Neural crest cell (in vitro differentiated cells): ENCODE data around the gene SLC6A11. TPM values are rescaled to one million over a fixed set of nuclear protein-coding genes. Genes with fewer than 3 reads are reported as not detected.

ENCODE experiments used
- DNase-seq: peaks from one replicate; pipeline ENCODE4 v3.0.0; 2021; ENCODE audit warnings: low read depth, mixed read lengths, low spot score
- H3K27ac Mint-ChIP-seq: one replicate; pipeline ENCODE4 v1.8.0; 2021; ENCODE audit warnings: mild to moderate bottlenecking, mixed read lengths; ENCODE audit not compliant: unreplicated experiment
- H3K27me3 Mint-ChIP-seq: 2 replicates; pipeline ENCODE4 v1.8.0; 2021; ENCODE audit warnings: low read depth, mild to moderate bottlenecking, mixed read lengths
- H3K36me3 Mint-ChIP-seq: 2 replicates; pipeline ENCODE4 v1.8.0; 2021; ENCODE audit warnings: low read depth, mild to moderate bottlenecking, mixed read lengths
- H3K4me1 Mint-ChIP-seq: 2 replicates; pipeline ENCODE4 v1.8.0; 2021; ENCODE audit warnings: mixed read lengths
- H3K4me3 Mint-ChIP-seq: one replicate; pipeline ENCODE4 v1.8.0; 2021; ENCODE audit warnings: mild to moderate bottlenecking, mixed read lengths
- H3K9me3 Mint-ChIP-seq: 2 replicates; pipeline ENCODE4 v1.8.0; 2021; ENCODE audit warnings: mixed read lengths
- total RNA-seq: library from RNA; stranded (reverse); gene quantifications from 2 replicates; pipeline ENCODE4 v1.2.1, GENCODE V29; 2021
- TF ChIP-seq, protein P1 (sequence below): fragments of 200-600 bp; sonication (generic); conservative IDR thresholded peaks from 2 replicates; pipeline ENCODE4 v1.5.0; 2021; ENCODE audit warnings: antibody characterized with exemption, mild to moderate bottlenecking

SLC6A11 gene
- total RNA-seq, 1 donor from 2014 or later: 2.1 TPM

DNA sequence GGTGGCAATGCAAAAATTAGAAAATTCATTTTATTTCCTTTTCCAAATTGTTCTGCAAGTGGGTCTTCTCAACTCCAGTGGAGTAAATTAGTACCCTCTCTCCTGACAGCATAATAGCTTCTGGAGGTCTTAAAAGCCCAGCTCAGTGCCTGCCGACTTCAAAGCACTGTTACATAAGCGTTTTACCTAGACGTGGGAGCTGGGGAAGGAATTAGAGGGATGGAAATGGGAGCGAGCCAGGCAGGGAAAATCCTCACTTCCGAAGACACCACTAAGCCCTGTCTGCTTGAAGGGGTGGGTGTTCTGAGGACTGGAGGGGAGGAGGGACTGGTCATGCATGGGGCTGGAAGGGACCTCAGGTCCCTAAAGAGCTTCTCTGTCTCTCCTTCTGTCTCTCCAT is 99.3 kb downstream of the SLC6A11 start:
- Mint-ChIP-seq H3K27me3 (peaks cover 21% of the 10 kb centered on the region), H3K4me3 (no peak overlapping the region), H3K36me3 (no peaks in the 10 kb centered on the region), H3K27ac (no peak overlapping the region), H3K4me1 (no peaks in the 10 kb centered on the region), H3K9me3 (no peaks in the 10 kb centered on the region)
- TF ChIP-seq, protein P1, sequence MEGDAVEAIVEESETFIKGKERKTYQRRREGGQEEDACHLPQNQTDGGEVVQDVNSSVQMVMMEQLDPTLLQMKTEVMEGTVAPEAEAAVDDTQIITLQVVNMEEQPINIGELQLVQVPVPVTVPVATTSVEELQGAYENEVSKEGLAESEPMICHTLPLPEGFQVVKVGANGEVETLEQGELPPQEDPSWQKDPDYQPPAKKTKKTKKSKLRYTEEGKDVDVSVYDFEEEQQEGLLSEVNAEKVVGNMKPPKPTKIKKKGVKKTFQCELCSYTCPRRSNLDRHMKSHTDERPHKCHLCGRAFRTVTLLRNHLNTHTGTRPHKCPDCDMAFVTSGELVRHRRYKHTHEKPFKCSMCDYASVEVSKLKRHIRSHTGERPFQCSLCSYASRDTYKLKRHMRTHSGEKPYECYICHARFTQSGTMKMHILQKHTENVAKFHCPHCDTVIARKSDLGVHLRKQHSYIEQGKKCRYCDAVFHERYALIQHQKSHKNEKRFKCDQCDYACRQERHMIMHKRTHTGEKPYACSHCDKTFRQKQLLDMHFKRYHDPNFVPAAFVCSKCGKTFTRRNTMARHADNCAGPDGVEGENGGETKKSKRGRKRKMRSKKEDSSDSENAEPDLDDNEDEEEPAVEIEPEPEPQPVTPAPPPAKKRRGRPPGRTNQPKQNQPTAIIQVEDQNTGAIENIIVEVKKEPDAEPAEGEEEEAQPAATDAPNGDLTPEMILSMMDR: no peak
- DNase-seq: no peak

DNA sequence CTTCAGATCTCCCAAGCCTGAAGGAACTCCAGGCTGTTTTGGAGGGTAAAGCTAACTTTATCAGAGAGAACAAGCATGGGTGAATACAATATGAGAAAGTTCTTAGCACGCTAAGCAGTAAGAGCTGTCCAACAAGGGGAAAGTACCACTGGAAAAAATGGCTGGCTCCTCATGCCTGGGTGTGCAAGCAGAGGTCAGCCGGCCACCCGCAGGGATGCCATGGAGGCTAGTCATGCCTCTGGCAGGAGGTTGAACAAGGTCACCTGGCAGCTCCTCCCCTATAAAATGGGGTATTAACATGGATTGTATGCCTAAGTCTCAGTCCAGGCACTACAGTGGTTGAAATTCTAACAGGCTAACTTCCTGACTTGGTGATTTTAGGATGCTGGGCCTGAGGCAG is 101.1 kb downstream of the SLC6A11 start:
- H3K27me3 Mint-ChIP-seq: peaks cover 36% of the 10 kb centered on the region
- no peak overlapping the region for H3K4me3 Mint-ChIP-seq
- peak overlapping the region; percentile 93 for H3K27ac Mint-ChIP-seq
- TF ChIP-seq, protein P1: no peak
- H3K9me3 Mint-ChIP-seq: no peaks in the 10 kb centered on the region
- no peaks in the 10 kb centered on the region for H3K4me1 Mint-ChIP-seq
- H3K36me3 Mint-ChIP-seq: no peaks in the 10 kb centered on the region
- no peak for DNase-seq

DNA sequence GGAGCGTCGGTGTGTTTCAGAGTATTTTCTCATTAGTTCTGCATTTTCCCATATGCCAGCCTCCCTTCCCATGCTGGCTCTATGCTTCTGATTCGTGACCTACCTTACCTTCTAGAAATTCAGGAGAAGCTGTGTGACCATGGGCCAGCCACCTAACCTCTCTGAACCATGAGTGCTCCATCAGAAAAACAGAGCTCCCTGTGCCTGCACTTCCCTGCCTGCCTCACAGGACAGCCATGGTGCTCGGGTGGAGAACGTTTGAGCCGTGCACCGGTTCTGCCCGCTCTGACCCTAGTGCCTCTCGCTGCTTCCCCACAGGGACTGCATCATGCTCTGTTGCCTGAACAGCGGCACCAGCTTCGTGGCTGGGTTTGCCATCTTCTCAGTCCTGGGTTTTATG is 102.0 kb downstream of the SLC6A11 start:
- no peak for DNase-seq
- TF ChIP-seq, protein P1: no peak
- Mint-ChIP-seq H3K9me3 (no peaks in the 10 kb centered on the region), H3K4me1 (no peaks in the 10 kb centered on the region), H3K4me3 (no peak overlapping the region), H3K27ac (no peak overlapping the region), H3K36me3 (no peaks in the 10 kb centered on the region), H3K27me3 (peaks cover 42% of the 10 kb centered on the region)

DNA sequence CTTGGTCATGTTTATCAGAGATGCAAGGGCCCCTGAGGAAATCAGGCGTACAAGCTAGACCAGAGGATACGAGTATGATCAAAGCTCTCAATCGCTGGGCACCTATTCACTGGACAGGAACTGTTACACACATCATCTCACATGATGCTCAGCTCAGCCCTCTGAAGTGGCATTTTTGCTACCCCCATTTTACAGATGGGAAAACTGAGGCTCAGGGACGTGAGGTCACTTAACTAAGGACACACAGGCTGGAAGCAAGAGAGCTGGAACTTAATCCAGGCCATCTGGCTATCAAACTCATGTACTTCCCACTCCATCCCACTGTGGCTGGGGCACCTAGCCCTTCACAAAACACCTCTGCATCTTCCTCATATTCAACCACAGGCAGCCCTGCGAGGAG is 103.6 kb downstream of the SLC6A11 start:
- Mint-ChIP-seq H3K27me3 (peaks cover 54% of the 10 kb centered on the region), H3K36me3 (no peaks in the 10 kb centered on the region), H3K9me3 (peaks cover 3% of the 10 kb centered on the region), H3K27ac (no peak overlapping the region), H3K4me1 (no peaks in the 10 kb centered on the region), H3K4me3 (no peak overlapping the region)
- TF ChIP-seq, protein P1: no peak
- DNase-seq: no peak

DNA sequence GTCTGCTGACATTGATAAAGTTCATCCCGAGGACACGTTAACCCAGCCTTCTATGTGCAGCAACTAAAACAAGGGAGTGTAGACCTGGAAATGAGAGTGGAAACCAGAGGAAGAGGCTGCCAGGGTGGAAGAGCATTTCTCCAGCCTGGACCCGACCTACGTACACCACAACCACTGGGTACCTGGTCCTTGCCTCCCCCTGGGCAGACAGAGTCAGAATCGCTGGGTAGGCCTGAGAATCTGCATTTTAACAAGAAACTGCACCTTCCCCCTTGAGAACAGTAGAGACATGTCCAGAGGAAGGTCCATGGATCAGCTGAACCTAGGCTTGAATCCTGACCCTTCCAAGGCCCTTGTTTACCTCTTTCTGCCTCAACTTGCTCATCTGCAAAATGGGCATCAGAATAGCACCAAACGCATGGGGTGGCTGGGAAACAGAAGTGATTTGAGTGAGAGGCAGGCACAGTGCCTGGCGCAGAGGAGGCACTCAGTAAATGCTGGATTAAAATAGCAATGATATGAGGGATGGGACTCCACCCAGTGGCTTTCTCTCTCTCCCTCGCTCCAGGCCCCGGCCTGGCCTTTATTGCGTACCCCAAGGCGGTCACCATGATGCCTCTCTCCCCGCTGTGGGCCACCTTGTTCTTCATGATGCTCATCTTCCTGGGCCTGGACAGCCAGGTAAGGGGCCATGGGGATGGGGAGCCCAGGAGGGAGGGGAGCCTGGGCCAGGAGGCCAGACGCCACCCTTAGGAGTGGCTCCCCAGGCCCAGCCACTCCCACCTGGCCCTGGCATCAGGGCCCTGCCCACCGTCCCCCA is 109.6 kb downstream of the SLC6A11 start:
- Mint-ChIP-seq H3K27me3 (peaks cover 34% of the 10 kb centered on the region), H3K4me1 (no peaks in the 10 kb centered on the region), H3K27ac (no peak overlapping the region), H3K4me3 (no peak overlapping the region), H3K36me3 (no peaks in the 10 kb centered on the region), H3K9me3 (peaks cover 5% of the 10 kb centered on the region)
- no peak for DNase-seq
- TF ChIP-seq, protein P1: no peak
